HG03097 (cell line): Measurements from ENCODE around the gene CNTN5.
"Not testable (repeated sequence)": the region's sequence is repeated elsewhere in the genome, so short reads cannot be mapped to it uniquely, and the experiment has no call there.

Experiments used
- ATAC-seq: cut with Tn5 transposase; IDR thresholded peaks from one replicate; pipeline ENCODE4 v1.9.1; 2021; ENCODE audit not compliant: unreplicated experiment, low FRiP score

Gene CNTN5

DNA sequence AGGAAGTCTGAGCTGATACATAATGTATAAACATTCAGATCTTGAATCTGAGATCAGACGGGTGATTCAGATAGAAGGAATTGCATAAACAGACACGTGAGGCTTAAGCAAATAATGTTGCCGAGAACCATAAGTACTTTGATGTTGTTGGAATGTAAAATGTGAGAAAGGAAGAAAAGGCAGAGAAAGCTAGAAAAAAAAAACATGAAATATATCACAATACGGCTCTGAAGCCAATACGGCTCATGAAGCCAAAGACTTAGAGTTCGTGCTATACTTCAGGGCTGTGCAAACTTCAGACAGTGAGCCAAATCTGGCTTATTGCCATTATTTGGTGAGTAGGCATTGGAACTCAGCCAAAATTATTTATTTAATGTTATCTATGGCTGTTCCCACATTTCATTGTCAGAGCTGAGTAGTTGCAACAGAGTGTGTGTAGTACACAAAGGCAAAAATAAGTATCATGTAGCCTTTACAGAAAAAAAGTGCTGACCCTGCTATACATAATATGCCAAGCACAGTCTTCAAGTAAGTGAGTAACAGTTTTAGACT, 673.3 kb downstream of the CNTN5 start:
- ATAC-seq = no peak

DNA sequence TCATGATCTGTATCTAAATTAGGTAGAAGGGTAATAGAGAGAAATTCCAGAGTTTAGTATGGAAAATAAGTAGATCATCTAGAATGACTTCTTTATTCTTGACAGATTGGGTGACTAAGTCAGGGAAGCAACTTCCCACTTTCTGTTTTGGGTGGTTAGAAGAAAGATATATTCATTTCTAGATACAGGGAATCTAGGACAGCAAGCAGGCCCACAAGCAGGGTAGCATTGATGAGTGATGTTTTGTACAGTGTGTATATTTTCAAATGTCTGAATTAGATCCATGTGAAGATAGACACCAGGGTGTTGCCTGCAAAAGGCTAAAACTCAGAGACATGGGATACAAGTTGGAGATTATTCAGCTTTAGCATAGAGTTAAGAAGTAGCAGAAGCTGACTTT, 674.4 kb downstream of the CNTN5 start:
- no peak for ATAC-seq

DNA sequence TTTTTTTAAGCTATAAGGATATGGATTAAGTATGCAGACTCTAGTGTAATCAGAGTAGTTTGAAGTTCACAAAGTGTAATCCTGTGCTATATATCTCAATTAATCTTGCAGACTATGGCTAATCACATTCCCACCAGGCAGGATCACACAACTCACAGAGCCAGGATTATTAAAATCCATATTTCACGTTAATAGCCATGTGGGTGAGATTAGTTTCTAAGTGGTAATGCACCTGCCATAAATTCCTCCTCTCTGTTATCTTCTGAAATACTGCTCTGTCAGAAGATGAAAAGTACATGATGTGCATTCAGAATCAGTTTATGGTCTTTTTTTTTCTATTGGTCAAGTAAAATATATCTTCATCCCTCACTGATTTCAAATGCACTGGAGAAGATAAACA, 686.1 kb downstream of the CNTN5 start:
- ATAC-seq = no peak

DNA sequence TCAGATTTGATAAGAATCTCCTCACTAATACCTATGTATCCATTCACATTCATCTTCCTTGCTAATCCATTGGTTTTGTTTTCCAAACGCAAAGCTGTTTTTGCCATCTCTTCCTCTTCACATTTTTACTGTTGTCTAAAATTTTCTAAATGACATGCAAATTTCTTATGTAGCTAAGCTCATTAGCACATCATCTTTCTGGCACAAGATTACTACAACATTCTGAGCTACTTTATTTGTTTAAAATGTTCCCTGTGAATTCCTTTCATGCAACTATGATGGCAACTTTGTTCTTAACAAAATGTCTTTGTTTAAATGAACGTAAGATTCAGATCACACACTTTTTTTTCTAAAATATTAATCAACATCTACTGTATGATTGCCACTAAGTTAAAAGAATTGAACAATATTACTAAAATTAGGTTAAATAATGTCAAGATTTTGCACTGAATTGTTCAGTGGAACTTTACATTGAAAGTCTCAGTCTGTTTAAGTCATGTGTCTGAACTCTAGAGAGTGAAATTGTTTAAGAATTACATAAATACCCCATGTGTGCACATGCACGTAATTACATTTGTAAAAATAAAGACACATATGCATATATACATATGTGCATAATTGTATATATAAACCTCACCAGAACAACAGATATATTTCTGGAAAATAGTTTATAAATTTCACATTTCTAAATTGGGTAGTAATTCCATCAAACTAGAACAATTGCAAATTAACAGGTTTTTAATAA, 688.4 kb downstream of the CNTN5 start:
- no peak for ATAC-seq

DNA sequence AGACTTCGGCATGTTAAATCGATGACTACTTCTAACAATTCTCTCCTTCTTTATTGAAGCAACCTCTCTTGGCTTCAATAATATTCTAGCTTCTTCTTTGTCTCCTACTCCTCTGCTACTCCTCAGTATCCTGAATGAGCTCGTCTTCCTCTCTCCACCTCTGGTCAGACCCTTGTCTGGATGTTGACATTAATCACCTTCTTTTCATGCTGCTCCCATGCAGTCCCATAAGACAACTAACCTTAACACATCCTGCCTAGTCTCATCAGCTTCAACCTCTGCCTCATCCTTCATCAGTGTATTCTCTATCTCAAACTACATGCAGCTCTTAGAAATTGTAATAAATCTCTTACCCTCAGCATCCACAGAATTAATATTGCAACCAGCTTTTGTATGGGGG, 695.6 kb downstream of the CNTN5 start:
- no peak for ATAC-seq

DNA sequence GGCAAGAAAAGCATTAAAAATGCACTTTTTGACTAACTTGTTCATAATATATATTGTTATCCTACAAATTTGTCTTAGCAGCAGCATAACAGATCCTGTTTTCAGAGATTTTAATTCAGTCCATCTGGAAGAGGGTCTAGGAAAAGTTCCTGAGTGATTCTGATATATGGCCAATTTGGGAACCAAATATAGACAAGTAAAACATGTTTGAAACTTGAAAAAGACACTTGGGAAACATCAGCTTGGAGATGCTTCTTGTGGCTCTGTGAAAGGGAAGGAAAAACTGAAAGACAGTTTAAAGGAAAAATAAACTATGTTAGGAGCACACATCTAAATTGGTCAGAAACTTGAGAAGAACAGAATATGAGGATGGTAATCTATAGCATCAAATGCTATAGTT, 697.5 kb downstream of the CNTN5 start:
- no peak for ATAC-seq

DNA sequence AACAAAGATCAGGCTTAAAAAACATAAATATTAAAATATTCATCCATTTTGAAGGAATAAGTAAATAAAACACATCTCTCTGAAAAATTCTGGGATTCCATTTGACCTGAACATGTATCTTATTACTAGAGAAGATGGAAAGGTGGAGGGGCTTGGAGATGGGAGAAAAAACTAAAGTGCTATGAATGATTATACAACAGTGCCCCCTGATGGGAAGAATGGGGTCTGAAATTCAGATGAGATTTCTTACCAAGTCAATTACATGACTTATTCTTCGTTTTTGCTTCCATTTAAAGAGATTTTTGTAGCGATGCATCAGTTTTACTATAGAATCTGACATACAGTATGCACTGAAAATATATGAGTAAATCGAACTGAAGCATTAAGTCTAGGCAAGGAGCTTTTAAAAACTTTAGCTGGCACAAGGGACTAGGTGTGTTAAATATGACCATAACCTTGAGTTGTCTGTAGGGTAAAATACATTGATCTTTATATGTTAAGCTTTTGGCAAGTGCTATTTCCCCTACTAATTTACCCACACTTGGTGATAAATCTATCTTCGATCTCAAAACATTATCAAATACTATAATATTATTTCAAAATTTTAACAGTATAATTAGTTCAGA, 718.8 kb downstream of the CNTN5 start:
- no peak for ATAC-seq

DNA sequence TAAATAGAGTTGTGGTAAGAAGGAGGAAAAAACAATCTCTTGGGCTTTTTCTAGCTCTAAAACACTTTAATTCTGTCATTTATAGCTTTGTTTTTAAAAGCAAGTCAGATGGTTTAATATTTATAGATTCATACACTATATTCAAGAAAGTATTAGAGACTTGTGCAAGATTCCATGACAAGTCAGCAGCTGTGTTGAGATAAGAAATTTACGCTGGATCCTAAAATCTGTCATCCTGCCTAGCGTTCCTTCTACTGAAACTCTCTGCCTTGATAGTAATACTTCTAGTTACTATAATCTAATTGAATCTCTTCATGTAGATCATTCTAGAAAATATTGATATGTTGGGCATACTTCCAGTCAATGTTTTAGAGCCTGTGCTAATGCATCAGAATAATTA, 721.8 kb downstream of the CNTN5 start:
- no peak for ATAC-seq

DNA sequence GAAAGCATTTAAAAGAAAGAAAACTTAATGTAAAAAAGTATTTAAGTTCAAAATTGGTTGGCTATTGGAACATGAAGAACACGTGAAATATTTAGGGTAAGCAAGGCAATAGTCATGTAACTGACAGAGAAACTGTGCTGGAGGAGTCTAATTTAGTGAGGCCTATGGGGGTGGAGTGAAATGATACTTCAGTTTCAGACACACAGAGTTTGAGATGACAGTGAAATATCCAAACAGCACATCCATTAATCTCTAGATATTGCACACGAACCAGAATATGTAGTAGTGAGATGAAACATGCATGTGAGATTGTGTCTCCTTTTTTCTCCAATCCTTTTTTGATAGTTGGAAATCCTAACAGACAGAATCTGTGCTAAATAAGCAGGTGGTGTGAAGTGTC, 739.0 kb downstream of the CNTN5 start:
- ATAC-seq = no peak

DNA sequence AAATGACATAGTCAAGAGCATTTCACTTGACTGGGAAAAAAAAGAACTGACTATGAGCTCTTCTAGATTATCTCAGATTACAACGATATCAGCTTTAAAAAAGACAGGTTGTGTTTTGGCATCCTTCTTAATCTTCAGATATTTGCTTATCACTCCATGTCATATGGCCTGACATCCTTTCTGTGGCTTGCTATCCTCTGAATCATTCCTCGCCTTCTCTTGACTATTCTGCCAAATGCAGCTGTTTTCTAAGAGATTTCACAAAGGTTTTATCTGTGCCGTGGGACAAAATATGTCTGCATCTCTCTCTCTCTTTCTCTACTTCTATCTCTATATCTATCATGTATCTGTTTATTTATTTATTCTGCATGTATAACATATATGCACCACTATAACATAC, 746.1 kb downstream of the CNTN5 start:
- ATAC-seq = no peak

DNA sequence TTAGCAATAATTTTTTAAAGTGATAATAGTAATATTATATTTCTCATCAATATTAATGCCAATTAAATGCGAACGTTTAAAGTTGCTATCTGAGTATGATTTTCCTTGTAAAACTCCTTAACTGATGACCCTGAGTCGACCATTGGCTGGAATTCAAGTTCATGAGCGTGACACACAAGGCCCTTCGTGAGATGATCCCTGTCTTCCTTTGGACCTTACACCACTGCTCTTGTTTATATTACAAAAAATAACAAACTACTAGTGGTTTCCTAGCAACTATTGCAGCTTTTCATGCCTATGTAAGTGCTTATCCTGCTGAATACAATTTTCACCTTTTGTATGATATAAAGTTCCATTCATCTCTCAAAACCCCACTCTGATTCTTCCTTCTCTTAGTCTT, 752.9 kb downstream of the CNTN5 start:
- ATAC-seq = no peak

DNA sequence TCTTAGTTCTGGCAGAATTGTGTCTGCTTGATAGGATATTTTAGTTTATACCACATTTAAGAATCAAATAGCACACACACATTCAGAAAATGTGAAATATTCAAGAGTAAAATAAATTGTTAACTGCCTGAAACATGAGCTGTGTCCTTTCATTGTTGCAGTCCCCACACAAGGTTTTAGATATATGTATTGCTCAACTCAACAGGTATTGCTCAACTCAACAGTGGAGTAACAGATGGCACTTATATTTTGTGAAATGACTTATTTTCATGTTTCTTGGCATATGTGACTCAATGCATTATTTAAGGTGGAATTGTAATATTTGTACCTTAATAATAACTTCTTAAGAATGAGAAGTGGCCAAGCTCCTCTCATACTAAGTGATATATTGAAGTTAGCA, 760.3 kb downstream of the CNTN5 start:
- ATAC-seq = no peak

DNA sequence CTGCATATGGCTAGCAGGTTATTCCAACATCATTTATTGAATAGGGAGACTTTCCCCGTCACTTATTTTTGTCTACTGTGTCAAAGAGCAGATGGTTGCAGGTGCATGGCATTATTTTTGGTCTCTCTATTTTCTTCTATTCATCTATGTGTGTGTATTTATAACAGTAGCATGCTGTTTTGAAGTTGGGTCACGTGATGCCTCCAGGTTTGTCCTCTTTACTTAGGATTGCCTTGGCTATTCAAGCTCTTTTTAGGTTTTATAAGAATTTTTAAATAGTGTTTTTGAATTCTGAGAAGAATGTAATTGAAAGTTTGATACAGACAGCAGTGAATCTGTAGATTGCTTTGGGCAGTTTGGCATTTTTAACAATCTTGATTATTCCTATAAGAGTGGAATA, 770.6 kb downstream of the CNTN5 start:
- ATAC-seq = no peak

DNA sequence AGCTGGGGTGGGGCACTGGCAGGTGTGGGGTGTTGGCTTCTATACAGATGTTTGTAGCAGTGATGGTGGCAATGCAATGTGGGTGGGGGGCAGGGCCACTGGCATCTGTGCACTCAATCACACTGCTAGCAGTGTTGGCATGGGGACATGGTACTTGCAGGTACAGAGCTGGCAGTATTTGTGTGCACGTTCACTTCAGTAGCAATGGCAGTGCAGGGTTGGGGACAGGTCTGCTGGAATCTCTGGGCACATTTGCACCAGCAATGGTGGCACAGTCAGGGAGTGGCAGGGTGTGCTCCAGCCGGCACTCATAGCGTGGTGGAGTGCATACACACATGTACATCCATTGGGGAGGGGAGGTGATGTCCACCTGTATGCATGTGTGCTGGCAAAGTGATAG, 775.2 kb downstream of the CNTN5 start:
- no peak for ATAC-seq

DNA sequence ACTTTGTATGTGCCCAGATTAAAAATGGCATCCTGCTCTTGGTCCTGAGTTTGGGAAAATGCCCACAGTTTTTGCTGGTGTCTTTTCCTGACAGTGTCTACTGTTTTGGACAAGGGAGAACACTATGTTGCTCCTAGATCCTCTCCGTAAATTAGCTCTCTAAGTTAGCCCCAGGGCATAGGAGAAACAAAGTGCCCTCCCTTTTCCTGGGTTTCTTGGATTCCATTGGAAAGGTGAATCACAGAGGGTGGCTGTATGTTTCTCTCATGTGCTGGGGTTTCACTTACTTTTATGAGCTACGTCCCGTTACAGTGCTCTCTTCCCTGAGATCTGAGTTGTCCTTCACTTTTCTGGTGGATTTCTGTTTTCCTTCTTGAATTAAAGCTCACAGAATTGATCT, 782.8 kb downstream of the CNTN5 start:
- ATAC-seq = no peak

DNA sequence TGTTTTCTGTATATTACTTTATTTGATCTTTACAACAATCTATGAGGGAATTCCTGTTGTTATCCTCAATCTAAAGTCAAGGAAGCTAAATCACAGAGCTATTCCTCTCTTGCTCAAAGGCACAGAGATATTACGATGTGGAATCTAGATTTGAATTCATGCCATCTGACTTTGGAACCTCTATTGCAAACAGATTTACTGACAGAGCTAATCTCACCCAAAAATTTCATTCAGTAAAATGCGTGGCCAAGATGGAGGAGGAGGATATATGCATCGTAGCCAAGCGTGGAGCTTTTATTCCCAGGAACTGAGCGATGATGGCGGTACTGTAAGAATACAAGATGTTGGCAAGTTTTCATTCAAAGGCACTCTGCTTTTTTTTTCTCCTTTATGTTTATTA, 791.8 kb downstream of the CNTN5 start:
- no peak for ATAC-seq

DNA sequence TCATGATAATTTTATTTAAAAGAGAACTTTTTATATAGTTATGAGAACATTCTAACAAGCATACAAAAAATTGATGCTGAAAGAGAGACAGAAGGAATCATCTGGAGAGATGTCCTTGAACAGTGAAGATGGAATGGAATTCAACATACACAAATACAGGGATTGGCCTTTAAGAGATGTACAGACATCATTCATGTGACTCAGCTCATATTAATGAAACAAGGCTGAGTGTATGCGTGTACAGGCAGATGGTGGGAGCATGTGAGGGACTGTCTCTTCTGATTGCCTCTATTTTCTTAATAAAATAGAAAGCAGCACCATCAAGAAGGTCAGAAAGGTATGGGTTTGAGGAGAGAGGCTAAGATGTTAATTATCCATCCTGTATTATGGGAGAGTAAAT, 793.3 kb downstream of the CNTN5 start:
- no peak for ATAC-seq

DNA sequence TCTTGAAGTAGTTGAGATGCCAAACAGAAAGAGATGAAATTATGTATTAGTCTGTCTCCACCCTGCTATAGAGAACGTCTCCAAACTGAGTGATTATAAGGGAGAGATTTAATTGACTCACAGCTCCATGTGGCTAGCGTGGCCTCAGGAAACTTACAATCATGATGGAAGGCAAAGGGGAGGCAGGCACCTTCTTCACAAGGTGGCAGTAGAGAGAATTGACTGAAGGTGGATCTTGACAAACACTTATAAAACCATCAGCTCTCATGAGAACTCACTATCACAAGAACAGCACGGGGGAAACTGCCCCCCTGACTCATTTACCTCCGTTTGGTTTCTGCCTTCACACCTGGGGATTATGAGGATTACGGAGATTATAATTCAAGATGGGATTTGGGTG, 794.0 kb downstream of the CNTN5 start:
- ATAC-seq = no peak

DNA sequence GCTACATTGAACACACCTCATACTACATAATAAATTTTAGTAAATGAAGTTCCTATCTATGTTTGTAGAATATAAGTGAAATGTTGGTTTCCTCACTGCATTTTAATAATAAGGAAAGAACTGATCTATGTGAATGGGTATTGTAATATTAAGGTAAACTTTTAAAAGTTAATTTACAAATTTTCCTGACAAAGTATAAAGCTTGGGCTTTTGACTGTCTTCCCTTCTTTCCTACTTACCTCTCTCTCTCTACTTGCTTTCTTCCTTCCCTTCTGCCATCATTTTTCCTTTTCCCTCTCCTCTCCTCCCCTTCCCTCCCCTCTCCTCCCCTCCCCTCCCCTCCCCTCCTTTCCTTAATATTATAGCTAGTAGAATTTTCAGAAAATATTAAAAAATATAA, 798.2 kb downstream of the CNTN5 start:
- no peak for ATAC-seq

DNA sequence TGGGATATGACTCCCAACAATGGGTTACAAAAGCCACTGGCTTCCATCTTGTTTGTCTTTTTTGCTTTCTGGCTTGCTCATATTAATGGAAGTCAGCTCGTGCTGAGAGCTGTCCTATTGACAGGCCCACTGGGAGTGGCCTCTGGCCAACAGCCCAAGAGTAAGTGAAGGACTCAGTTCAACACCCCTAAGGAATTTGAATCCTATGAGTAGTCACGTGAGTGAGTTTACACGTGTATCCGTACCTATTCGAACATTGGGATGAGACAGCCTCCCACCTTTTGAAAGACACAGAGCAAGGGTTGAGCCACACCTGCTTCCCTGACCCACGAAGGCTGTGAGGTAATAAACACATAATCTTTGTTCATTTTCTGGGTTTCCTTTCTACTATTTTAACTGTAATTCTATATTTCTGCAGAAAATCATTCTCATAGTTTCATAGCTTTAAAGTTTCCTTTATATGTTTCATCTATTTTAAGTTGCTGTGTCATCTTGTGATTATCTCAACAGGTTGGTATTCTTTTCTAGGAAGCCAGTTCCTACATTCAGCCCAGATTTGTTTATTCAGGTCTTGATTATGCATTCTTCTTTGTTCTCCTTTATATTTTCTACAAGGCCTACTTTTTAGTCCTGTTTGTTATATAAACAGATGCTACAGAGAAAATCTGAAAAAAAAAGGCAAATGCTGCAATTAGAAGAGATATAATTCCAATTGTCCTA, 802.3 kb downstream of the CNTN5 start:
- no peak for ATAC-seq

DNA sequence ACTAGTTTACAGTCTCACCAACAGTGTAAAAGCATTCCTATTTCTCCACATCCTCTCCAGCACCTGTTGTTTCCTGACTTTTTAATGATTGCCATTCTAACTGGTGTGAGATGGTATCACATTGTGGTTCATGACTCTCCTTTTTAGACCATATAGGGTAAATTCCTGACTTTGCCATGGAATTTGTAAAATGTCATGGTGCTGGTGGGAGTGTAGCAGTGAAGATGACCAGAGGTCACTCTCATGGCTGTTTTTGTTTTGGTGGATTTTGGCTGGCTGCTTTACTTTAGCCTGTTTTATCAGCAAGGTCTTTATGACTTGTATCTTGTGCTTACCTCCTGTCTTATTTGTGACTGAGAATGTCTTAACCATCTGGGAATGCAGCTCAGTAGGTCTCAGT, 816.0 kb downstream of the CNTN5 start:
- not testable (repeated sequence) for ATAC-seq

DNA sequence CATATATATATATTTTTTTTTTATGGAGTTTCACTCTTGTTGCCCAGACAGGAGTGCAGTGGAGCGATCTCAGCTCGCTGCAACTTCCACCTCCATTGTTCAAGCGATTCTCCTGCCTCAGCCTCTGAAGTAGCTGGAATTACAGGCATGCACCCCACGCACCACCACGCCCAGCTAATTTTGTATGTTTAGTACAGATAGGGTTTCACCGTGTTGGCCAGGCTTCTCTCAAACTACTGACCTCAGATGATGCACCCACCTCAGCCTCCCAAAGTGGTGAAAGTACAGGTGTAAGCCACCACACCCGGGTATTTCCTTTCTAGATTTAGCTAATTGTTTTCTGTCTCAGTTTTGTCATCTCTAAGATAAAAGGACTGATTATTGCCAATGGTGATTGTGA, 821.1 kb downstream of the CNTN5 start:
- no peak for ATAC-seq
